ENCODE measurements around the gene PHACTR1.

PHACTR1 gene

DNA sequence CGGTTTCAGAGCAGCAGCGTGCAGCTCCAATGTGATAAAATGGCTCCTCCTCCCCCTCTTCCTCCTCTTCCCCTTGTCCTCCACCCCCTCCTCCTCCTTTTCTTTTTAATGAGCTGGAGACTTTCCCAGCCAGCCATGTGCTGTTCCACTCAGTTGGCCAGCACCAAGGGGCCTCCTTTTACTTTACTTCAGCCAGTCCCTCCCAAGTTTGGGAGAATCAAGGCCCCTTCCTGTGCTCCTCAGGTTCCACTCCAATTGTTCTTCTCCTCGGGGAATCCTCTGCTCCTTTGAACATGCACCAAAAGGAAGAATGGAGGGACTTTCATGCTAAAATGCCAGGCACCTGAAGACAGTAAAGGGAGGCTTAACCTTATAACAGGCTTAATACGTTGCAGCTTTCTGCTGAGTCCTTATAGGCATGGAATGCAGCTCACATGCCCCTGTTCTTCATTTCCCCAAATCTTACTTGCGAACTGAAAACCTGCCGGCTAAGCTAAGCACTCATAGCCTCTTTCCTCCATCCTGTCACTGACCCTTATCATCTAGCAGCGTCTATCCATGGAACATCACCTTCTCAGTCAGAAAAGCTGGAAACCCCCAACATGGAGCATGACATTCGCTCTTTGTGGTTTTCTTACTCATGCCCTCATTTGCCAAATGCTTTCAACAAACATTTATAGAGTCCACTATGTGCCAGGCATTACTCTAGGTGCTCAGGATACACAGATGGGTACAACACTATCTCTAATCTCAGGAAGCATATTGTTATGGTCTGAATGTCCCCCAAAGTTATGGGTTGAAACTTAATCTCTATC, 170.6 kb downstream of the PHACTR1 start:
- Histone ChIP-seq H3K9ac (ENCODE audit: low read length) (no peak overlapping the region), H4K20me1 (ENCODE audit: insufficient read depth, low read length) (no peaks in the 10 kb centered on the region), H2AFZ (ENCODE audit: low read length) (no peak overlapping the region), H3K9me2 (ENCODE audit: low read depth, low read length) (no peaks in the 10 kb centered on the region), H3K27ac (ENCODE audit: low read depth, low read length, poor library complexity, severe bottlenecking) (no peak overlapping the region), H3K4me2 (ENCODE audit: low read length) (no peak overlapping the region), H3K36me3 (ENCODE audit: insufficient read depth, low read length) (no peaks in the 10 kb centered on the region), H3K79me2 (ENCODE audit: insufficient read depth, low read length) (no peaks in the 10 kb centered on the region), H3K27me3 (ENCODE audit: insufficient read depth, low read length) (no peaks in the 10 kb centered on the region), H3K9me3 (ENCODE audit: low read length) (no peaks in the 10 kb centered on the region; the same call in 1 of the 2 replicates), H3F3A (ENCODE audit: insufficient read depth, low read length) (no peaks in the 10 kb centered on the region), H3K4me1 (ENCODE audit: insufficient read depth, low read length, severe bottlenecking) (no peaks in the 10 kb centered on the region), H3K4me3 (ENCODE audit: low read depth, low read length, poor library complexity, severe bottlenecking) (no peak overlapping the region)
- TF ChIP-seq, protein P1, sequence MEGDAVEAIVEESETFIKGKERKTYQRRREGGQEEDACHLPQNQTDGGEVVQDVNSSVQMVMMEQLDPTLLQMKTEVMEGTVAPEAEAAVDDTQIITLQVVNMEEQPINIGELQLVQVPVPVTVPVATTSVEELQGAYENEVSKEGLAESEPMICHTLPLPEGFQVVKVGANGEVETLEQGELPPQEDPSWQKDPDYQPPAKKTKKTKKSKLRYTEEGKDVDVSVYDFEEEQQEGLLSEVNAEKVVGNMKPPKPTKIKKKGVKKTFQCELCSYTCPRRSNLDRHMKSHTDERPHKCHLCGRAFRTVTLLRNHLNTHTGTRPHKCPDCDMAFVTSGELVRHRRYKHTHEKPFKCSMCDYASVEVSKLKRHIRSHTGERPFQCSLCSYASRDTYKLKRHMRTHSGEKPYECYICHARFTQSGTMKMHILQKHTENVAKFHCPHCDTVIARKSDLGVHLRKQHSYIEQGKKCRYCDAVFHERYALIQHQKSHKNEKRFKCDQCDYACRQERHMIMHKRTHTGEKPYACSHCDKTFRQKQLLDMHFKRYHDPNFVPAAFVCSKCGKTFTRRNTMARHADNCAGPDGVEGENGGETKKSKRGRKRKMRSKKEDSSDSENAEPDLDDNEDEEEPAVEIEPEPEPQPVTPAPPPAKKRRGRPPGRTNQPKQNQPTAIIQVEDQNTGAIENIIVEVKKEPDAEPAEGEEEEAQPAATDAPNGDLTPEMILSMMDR (IDR thresholded peaks at IDR 0.05; ENCODE audit: low read length) = no peak
- no peak for TF ChIP-seq EZH2 (IDR thresholded peaks at IDR 0.05; ENCODE audit: borderline replicate concordance, low read length)

DNA sequence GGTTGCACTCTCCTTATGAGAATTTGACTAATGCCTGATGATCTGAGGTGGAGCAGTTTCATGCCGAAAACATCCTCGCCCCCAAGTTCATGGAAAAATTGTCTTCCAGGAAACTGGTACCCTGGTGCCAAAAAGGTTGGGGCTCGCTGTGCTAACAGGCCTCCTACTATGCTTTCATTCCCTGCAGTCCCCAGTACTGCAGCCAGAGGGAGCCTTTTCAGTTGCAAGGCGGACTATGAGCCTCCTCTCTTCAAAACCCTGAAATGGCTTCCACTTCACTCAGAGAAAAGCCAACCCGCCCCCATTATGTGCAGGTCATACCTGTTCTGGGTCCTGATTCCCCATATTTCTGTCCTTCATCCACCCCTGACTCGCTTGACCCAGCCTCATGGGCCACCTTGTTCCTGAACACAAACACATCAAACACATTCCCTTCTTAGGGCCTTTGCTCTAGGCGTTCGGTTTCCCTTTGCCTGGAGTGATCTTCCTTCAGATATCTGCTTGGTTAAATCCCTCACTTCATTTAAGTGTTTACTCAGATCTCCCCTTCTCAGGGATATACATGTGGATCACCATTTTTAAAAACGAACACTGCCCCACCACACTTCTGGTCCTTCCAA, 173.7 kb downstream of the PHACTR1 start:
- Histone ChIP-seq H3K4me1 (ENCODE audit: insufficient read depth, low read length, severe bottlenecking) (no peaks in the 10 kb centered on the region), H3K4me3 (ENCODE audit: low read depth, low read length, poor library complexity, severe bottlenecking) (no peak overlapping the region), H3K9me3 (ENCODE audit: low read length) (no peaks in the 10 kb centered on the region; the same call in 1 of the 2 replicates), H3K9me2 (ENCODE audit: low read depth, low read length) (no peaks in the 10 kb centered on the region), H3K27ac (ENCODE audit: low read depth, low read length, poor library complexity, severe bottlenecking) (no peak overlapping the region), H2AFZ (ENCODE audit: low read length) (no peak overlapping the region), H3F3A (ENCODE audit: insufficient read depth, low read length) (no peaks in the 10 kb centered on the region), H3K27me3 (ENCODE audit: insufficient read depth, low read length) (no peaks in the 10 kb centered on the region), H3K36me3 (ENCODE audit: insufficient read depth, low read length) (no peaks in the 10 kb centered on the region), H3K9ac (ENCODE audit: low read length) (no peak overlapping the region), H3K79me2 (ENCODE audit: insufficient read depth, low read length) (no peaks in the 10 kb centered on the region), H4K20me1 (ENCODE audit: insufficient read depth, low read length) (no peaks in the 10 kb centered on the region), H3K4me2 (ENCODE audit: low read length) (no peak overlapping the region)
- TF ChIP-seq EZH2 (IDR thresholded peaks at IDR 0.05; ENCODE audit: borderline replicate concordance, low read length) = no peak
- TF ChIP-seq, protein P1 (IDR thresholded peaks at IDR 0.05; ENCODE audit: low read length) = peak; percentile 65

- Histone ChIP-seq H3K9me2 (ENCODE audit: low read depth, low read length) (no peaks in the 10 kb centered on the region), H3K27me3 (ENCODE audit: insufficient read depth, low read length) (no peaks in the 10 kb centered on the region), H2AFZ (ENCODE audit: low read length) (no peak overlapping the region), H3K9ac (ENCODE audit: low read length) (no peak overlapping the region), H3K27ac (ENCODE audit: low read depth, low read length, poor library complexity, severe bottlenecking) (no peak overlapping the region), H3K4me1 (ENCODE audit: insufficient read depth, low read length, severe bottlenecking) (no peaks in the 10 kb centered on the region), H3F3A (ENCODE audit: insufficient read depth, low read length) (no peaks in the 10 kb centered on the region), H3K79me2 (ENCODE audit: insufficient read depth, low read length) (no peaks in the 10 kb centered on the region), H3K4me2 (ENCODE audit: low read length) (no peak overlapping the region), H4K20me1 (ENCODE audit: insufficient read depth, low read length) (no peaks in the 10 kb centered on the region), H3K9me3 (ENCODE audit: low read length) (no peaks in the 10 kb centered on the region; the same call in 1 of the 2 replicates), H3K4me3 (ENCODE audit: low read depth, low read length, poor library complexity, severe bottlenecking) (no peak overlapping the region), H3K36me3 (ENCODE audit: insufficient read depth, low read length) (no peaks in the 10 kb centered on the region)
- no peak for TF ChIP-seq EZH2 (IDR thresholded peaks at IDR 0.05; ENCODE audit: borderline replicate concordance, low read length)
- TF ChIP-seq, protein P1 (IDR thresholded peaks at IDR 0.05; ENCODE audit: low read length) = no peak
Measured at GRCh38 chr6:12891595-12891994, 175.0 kb downstream of the PHACTR1 start.

Data from OCI-LY1 (cell line).